Measurements from ENCODE around the gene CHM.

The CHM gene

GRCh38 chrX:85905851-85906250, 141.5 kb downstream of the CHM start:
- DNase-seq = no peak

DNA sequence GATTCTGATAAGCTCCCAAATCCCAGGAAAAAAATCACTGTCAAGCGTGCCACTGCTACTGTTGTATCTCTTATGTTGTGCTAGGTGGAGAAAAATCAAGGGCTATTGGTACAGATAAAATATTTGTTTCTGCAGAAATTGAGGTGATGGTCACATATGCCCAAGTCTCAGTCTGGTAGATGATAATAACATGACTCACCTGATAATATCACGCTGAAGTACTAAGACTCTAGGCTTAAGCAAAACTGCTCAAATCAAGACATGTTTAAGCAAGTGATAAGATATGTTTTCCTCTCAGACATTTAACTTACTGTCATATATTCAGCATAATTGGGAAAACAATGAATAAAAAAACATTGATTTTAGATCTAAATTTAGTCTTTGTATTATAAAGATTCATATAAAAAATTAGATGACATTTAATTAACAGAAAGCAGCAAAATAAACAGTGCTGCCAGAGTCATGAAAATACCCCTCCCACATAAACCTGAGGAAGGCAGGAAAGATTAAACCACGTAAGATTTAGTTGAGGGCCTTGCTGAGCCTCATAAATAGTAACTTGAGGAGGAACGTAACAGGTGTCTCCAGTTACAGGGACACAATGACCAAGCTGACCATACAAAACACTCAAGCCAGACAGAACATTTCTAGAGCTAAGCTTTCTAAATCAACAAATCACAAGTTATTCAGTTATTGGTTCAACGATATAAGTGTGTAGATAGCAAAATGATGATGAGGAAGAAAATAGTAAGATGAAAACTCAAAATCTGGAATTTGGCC, 143.5 kb downstream of the CHM start:
- no peak for DNase-seq

GRCh38 chrX:85897362-85898126, 149.8 kb downstream of the CHM start:
- no peak for DNase-seq

DNA sequence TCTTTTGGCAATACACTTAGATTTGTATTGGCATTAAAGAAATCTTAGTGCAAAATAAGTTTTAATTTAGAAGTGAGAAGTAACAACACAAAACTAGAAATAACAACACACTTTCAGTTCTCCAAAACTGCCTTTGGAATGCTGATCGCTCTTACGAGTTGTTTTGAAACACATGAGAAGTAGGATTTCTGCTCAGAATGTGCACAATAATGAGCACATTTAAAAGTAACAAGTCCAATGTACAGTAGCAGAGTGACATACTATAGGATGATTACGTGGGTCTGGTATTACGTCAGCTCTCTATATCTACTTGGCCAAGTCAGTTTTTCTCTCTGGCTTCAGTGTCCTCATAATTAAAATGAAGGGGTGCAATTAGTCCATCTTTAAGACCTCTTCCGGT, 164.8 kb downstream of the CHM start:
- DNase-seq = no peak

DNA sequence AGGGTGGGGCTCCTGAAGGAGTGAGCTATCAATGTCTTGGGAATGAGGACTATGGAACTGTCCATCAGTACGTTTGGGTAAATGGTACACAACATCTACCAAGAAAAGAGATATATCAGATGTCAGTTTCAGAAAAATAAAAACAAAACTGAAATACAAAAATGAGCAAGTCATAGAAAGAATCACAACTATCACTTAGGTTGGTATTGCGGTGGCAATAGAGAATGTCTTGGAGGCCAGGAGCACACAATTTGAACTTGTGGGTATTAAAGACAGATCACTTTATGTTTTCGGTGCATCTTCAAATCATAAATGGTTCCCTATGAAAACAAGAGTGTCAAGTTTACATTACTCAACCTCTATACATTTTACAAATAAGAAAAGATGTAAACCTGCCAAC, 176.8 kb downstream of the CHM start:
- no peak for DNase-seq

- DNase-seq = no peak
Observed at GRCh38 chrX:85865324-85865723, 182.0 kb downstream of the CHM start.

- DNase-seq = no peak
Observed at GRCh38 chrX:85859426-85859825, 187.9 kb downstream of the CHM start.

DNA sequence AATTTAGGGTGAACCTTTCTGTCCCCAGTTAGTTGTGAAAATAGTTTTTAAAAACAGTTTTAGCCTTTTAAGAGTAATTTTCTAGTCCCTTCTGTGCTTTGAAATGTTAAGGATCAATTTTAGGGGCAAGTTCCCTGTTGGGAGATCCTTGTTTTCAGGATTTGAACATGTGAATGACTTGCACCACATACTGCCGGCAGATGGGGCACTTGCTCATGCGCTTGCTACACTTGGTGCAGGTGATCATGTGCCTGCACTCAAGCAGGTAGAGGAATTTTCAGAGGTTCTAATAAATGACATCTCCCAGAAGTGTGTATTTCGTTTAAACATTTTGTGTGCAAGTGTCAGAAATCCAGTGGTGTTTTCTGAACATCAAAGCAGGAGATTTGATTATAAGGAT, 195.9 kb downstream of the CHM start:
- no peak for DNase-seq

DNA sequence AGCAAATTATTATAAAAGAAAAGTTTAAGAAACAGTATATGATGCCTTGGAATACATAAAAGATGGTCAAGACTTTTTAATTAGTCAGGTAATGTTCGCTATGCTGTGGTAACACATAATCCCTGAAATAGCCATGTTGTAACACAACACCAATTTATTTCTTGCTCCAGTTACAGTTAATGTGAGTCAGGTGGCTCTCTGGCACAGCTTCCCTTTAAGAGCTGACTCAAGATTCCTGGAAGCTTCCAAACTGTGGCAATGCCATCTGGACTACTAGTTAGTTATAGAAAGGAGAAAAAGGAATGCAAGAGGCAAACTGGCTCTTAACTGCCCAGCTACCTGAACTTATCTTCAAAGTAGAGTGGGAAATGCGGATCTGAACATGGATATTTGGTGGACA, 210.5 kb downstream of the CHM start:
- DNase-seq = no peak

GRCh38 chrX:85828771-85829170, 218.6 kb downstream of the CHM start:
- DNase-seq = no peak

- no peak for DNase-seq
Observed at GRCh38 chrX:85815203-85815751, 232.1 kb downstream of the CHM start.
